Panc1 (cell line): ENCODE data around the gene RABEP2. TPM values are rescaled to one million over a fixed set of nuclear protein-coding genes. Genes with fewer than 3 reads are reported as not detected.

Experiments
- ATAC-seq: fragments of 200-7000 bp; cut with Tn5 transposase; 2 replicates; pipeline ENCODE4 v1.9.1; 2020; ENCODE audit warnings: mild to moderate bottlenecking, moderate library complexity
- BruUV-seq: library from RNA; stranded (reverse); fragments of 400-500 nt; replicated peaks from 2 replicates; lab custom pipeline; 2021; lab: Mats Ljungman, UMichigan
- CTCF ChIA-PET: fragments of 300-600 bp; sonication (Branson Sonifier 250); formaldehyde crosslinking; loops from one replicate; lab custom pipeline; 2022; ENCODE audit warnings: antibody characterized with exemption; lab: Charles Lee
- POLR2A ChIA-PET: fragments of 300-600 bp; sonication (Branson Sonifier 250); formaldehyde crosslinking; loops from one replicate; lab custom pipeline; 2022; ENCODE audit warnings: antibody characterized with exemption; lab: Charles Lee
- DNase-seq: peaks from one replicate; pipeline ENCODE4 v3.0.0-alpha.2; 2010; ENCODE audit warnings: low read depth, low spot score
- H3K27ac ChIP-seq: 2 replicates; pipeline ENCODE4 v1.5.1; 2011; ENCODE audit warnings: mild to moderate bottlenecking, low read length, inconsistent platforms
- H3K27me3 ChIP-seq: fragments of 200-500 bp; sonication (Bioruptor generic); 2 replicates; pipeline ENCODE4 v1.6.0; 2014; ENCODE audit warnings: low read length, inconsistent platforms; ENCODE audit not compliant: control insufficient read depth, insufficient read depth
- H3K36me3 ChIP-seq: fragments of 200-500 bp; sonication (Bioruptor generic); 2 replicates; pipeline ENCODE4 v1.5.1; 2014; ENCODE audit warnings: inconsistent platforms, mild to moderate bottlenecking, low read length, moderate library complexity; ENCODE audit not compliant: control insufficient read depth, insufficient read depth
- H3K4me1 ChIP-seq: 2 replicates; pipeline ENCODE4 v1.5.1; 2011; ENCODE audit warnings: inconsistent platforms, mild to moderate bottlenecking, low read length, moderate library complexity; ENCODE audit not compliant: control insufficient read depth, insufficient read depth
- H3K4me3 ChIP-seq, 2 experiments: 2 replicates each; pipeline ENCODE4 v1.5.1; 2011 to 2012; ENCODE audit warnings: low read depth in 2 of 2, low read length in 2 of 2, mild to moderate bottlenecking in 2 of 2, inconsistent platforms in 1 of 2, moderate library complexity in 1 of 2
- H3K9me3 ChIP-seq: fragments of 200-500 bp; sonication (Bioruptor generic); 2 replicates; pipeline ENCODE4 v1.5.1; 2014; ENCODE audit warnings: low read depth, mild to moderate bottlenecking, inconsistent platforms, low read length, moderate library complexity; ENCODE audit not compliant: control insufficient read depth, insufficient read depth
- CTCF ChIP-seq: fragments of 450-650 bp; IDR thresholded peaks from 2 replicates; pipeline ENCODE4 v1.5.1; 2017; ENCODE audit warnings: mild to moderate bottlenecking
- POLR2AphosphoS5 ChIP-seq: IDR thresholded peaks from 2 replicates; pipeline ENCODE4 v1.6.1; 2012; ENCODE audit warnings: mild to moderate bottlenecking, low read depth, low read length, moderate library complexity
- REST ChIP-seq, 2 experiments: IDR thresholded peaks; 2 replicates each; pipeline ENCODE4 v1.6.1; 2011 to 2012; ENCODE audit warnings: low read depth in 2 of 2, control low read depth in 1 of 2, low read length in 1 of 2, mild to moderate bottlenecking in 1 of 2, moderate library complexity in 1 of 2; ENCODE audit not compliant: insufficient read depth in 1 of 2
- SIN3A ChIP-seq: IDR thresholded peaks from 2 replicates; pipeline ENCODE4 v1.6.1; 2012; ENCODE audit warnings: low read depth, mild to moderate bottlenecking, low read length, moderate library complexity, borderline replicate concordance; ENCODE audit not compliant: insufficient read depth
- TCF7L2 ChIP-seq: IDR thresholded peaks from 2 replicates; pipeline ENCODE4 v1.6.1; 2011; ENCODE audit warnings: mild to moderate bottlenecking, low read depth, low read length, inconsistent platforms
- in situ Hi-C: cut with HindIII; loops from 2 replicates; pipeline ENCODE4 v1.10.0; 2016; ENCODE audit warnings: low sequenced_read_pairs, low pct_unique_long_range_greater_than_20kb
- intact Hi-C: fragments of 100-400 bp; cut with micrococcal nuclease; formaldehyde crosslinking; loops from one replicate; pipeline ENCODE4 v1.10.0; 2022; ENCODE audit not compliant: unreplicated experiment
- total RNA-seq: library from RNA; stranded (reverse); gene quantifications from one replicate; pipeline ENCODE4 v1.2.1, GENCODE V29; 2021; ENCODE audit not compliant: unreplicated experiment

RABEP2 gene
- total RNA-seq, 1 experiment from 2014 or later: 24.8 TPM

- Histone ChIP-seq H3K4me1 (no peaks in the 10 kb centered on the region), H3K4me3 (no peak overlapping the region), H3K27me3 (no peaks in the 10 kb centered on the region), H3K9me3 (no peaks in the 10 kb centered on the region), H3K27ac (no peak overlapping the region), H3K36me3 (no peaks in the 10 kb centered on the region)
- ATAC-seq: no peak
- in situ Hi-C loops: no loop called here
- DNase-seq: no peak
- intact Hi-C loops: no loop called here
- no TSS peak for BruUV-seq
- ChIA-PET POLR2A (interaction anchor here (0.5 kb wide), 1 partner anchor 94 kb away, joined by 6 read pairs; no protein-coding TSS in a partner anchor), CTCF (interaction anchor here (0.6 kb wide), 1 partner anchor 45 kb away, joined by 3 read pairs; no protein-coding TSS in a partner anchor)
- TF ChIP-seq POLR2AphosphoS5: no peak
These were observed 7.5 kb upstream of the RABEP2 start for GRCh38 chr16:28932339-28933141.

GRCh38 chr16:28931801-28932225 lies 6.8 kb upstream of the RABEP2 start, which contains the start of gene CD19:
Gene CD19 (plus strand): TSS chr16:28931971. CDS start chr16:28932001, 30 bp downstream.
- no peak for TF ChIP-seq CTCF
- no peak for TF ChIP-seq POLR2AphosphoS5
- TF ChIP-seq REST (IDR thresholded peaks at IDR 0.05; ENCODE audit: insufficient read depth in 1 of 2, low read depth in 2 of 2, low read length in 1 of 2): no peak
- no peak for TF ChIP-seq SIN3A
- no peak for TF ChIP-seq TCF7L2
- Histone ChIP-seq H3K27me3 (no peaks in the 10 kb centered on the region), H3K27ac (no peak within 1 kb of the TSS), H3K4me1 (no peaks in the 10 kb centered on the region), H3K9me3 (no peaks in the 10 kb centered on the region), H3K4me3 (no peak within 1 kb of the TSS), H3K36me3 (no peaks in the 10 kb centered on the region)
- BruUV-seq: no TSS peak
- DNase-seq: no peak
- no peak for ATAC-seq
- CTCF ChIA-PET: no interaction called here
- intact Hi-C loops (no loop called here), in situ Hi-C loops (no loop called here)
- POLR2A ChIA-PET: no interaction called here

GRCh38 chr16:28930652-28931051 lies 5.6 kb upstream of the RABEP2 start:
- in situ Hi-C loops: no loop called here

More at GRCh38 chr16:28930652-28931051, 5.6 kb upstream of the RABEP2 start:
- H3K36me3 ChIP-seq: no peaks in the 10 kb centered on the region
- intact Hi-C loops: no loop called here
- no TSS peak for BruUV-seq
- no peaks in the 10 kb centered on the region for H3K27me3 ChIP-seq
- ChIA-PET CTCF (no interaction called here), POLR2A (no interaction called here)
- no peak overlapping the region for H3K27ac ChIP-seq
- DNase-seq (no peak), ATAC-seq (no peak)
- H3K9me3 ChIP-seq: no peaks in the 10 kb centered on the region
- TF ChIP-seq TCF7L2 (no peak), SIN3A (no peak), CTCF (no peak), POLR2AphosphoS5 (no peak), REST (IDR thresholded peaks at IDR 0.05; ENCODE audit: insufficient read depth in 1 of 2, low read depth in 2 of 2, low read length in 1 of 2) (no peak)
- no peaks in the 10 kb centered on the region for H3K4me1 ChIP-seq
- no peak overlapping the region for H3K4me3 ChIP-seq
